HUES6 (cell line): ENCODE data around the gene SMIM30.
"Not testable (repeated sequence)": the region's sequence is repeated elsewhere in the genome, so short reads cannot be mapped to it uniquely, and the experiment has no call there.

Source experiments
- H3K27ac ChIP-seq: 2 replicates; pipeline ENCODE4 v1.7.0; 2013; ENCODE audit warnings: low read depth, mild to moderate bottlenecking, low read length, inconsistent platforms
- H3K27me3 ChIP-seq: 2 replicates; pipeline ENCODE4 v1.6.1; 2013; ENCODE audit warnings: low read length; ENCODE audit not compliant: control insufficient read depth, insufficient read depth
- H3K36me3 ChIP-seq: 2 replicates; pipeline ENCODE4 v1.6.1; 2013; ENCODE audit warnings: low read length; ENCODE audit not compliant: control insufficient read depth, insufficient read depth
- H3K4me1 ChIP-seq: 2 replicates; pipeline ENCODE4 v1.6.1; 2013; ENCODE audit warnings: low read length; ENCODE audit not compliant: control insufficient read depth, insufficient read depth
- H3K4me3 ChIP-seq: 2 replicates; pipeline ENCODE4 v1.5.1; 2013; ENCODE audit warnings: low read depth, low read length
- H3K9ac ChIP-seq: one replicate; pipeline ENCODE4 v1.6.1; 2013; ENCODE audit warnings: mild to moderate bottlenecking, low read length
- H3K9me3 ChIP-seq: 2 replicates; pipeline ENCODE4 v1.6.1; 2013; ENCODE audit warnings: low read depth, low read length; ENCODE audit not compliant: control insufficient read depth, insufficient read depth

The SMIM30 gene

GRCh38 chr7:113118074-113118959 is at the start of gene SMIM30:
Gene SMIM30 (minus strand): TSS chr7:113118554. CDS start chr7:113117578, 976 bp downstream.
- peak within 1 kb of the TSS; percentile 81 for H3K4me3 ChIP-seq
- peaks cover 18% of the 10 kb centered on the region for H3K36me3 ChIP-seq
- H3K9ac ChIP-seq = peak within 1 kb of the TSS; percentile 68
- peaks cover 2% of the 10 kb centered on the region; the same call in 1 of the 2 replicates for H3K4me1 ChIP-seq
- H3K9me3 ChIP-seq = no peaks in the 10 kb centered on the region
- H3K27ac ChIP-seq = no peak within 1 kb of the TSS; the same call in 1 of the 2 replicates
- H3K27me3 ChIP-seq = no peaks in the 10 kb centered on the region

GRCh38 chr7:113166176-113166575 is 47.8 kb upstream of the SMIM30 start:
- H3K27me3 ChIP-seq, H3K4me1 ChIP-seq, H3K9me3 ChIP-seq, H3K27ac ChIP-seq, H3K4me3 ChIP-seq, H3K9ac ChIP-seq, H3K36me3 ChIP-seq: not testable (repeated sequence)

- Histone ChIP-seq H3K27ac (no peak overlapping the region), H3K4me3 (no peak overlapping the region), H3K9ac (no peak overlapping the region), H3K36me3 (no peaks in the 10 kb centered on the region), H3K27me3 (no peaks in the 10 kb centered on the region; the same call in 1 of the 2 replicates), H3K9me3 (no peaks in the 10 kb centered on the region), H3K4me1 (no peaks in the 10 kb centered on the region)
These were observed 42.7 kb upstream of the SMIM30 start for GRCh38 chr7:113161050-113161449.

- no peaks in the 10 kb centered on the region for H3K9me3 ChIP-seq
- no peak overlapping the region for H3K27ac ChIP-seq
- no peaks in the 10 kb centered on the region for H3K4me1 ChIP-seq
- no peak overlapping the region for H3K4me3 ChIP-seq
- H3K9ac ChIP-seq = no peak overlapping the region
- H3K36me3 ChIP-seq = no peaks in the 10 kb centered on the region
- no peaks in the 10 kb centered on the region; the same call in 1 of the 2 replicates for H3K27me3 ChIP-seq
These were observed 41.5 kb upstream of the SMIM30 start for GRCh38 chr7:113159746-113160339.

- H3K27ac ChIP-seq = no peak overlapping the region
- no peak overlapping the region for H3K9ac ChIP-seq
- no peaks in the 10 kb centered on the region; the same call in 1 of the 2 replicates for H3K27me3 ChIP-seq
- H3K36me3 ChIP-seq = no peaks in the 10 kb centered on the region
- H3K9me3 ChIP-seq = no peaks in the 10 kb centered on the region
- H3K4me3 ChIP-seq = no peak overlapping the region
- H3K4me1 ChIP-seq = no peaks in the 10 kb centered on the region
These were observed 40.4 kb upstream of the SMIM30 start for GRCh38 chr7:113158756-113159155.

- Histone ChIP-seq H3K27ac (no peak overlapping the region), H3K4me1 (no peaks in the 10 kb centered on the region), H3K4me3 (no peak overlapping the region), H3K27me3 (no peaks in the 10 kb centered on the region), H3K9me3 (no peaks in the 10 kb centered on the region), H3K36me3 (no peaks in the 10 kb centered on the region), H3K9ac (no peak overlapping the region)
These were observed 35.8 kb upstream of the SMIM30 start for GRCh38 chr7:113154117-113154516.

- Histone ChIP-seq H3K36me3 (no peaks in the 10 kb centered on the region), H3K4me1 (0 out of 2 replicates have a peak, but pooled peaks cover 2% of the 10 kb centered on the region), H3K9me3 (no peaks in the 10 kb centered on the region), H3K9ac (no peak overlapping the region), H3K27me3 (no peaks in the 10 kb centered on the region), H3K4me3 (no peak overlapping the region), H3K27ac (no peak overlapping the region)
These were observed 26.5 kb upstream of the SMIM30 start for GRCh38 chr7:113144817-113145216.

GRCh38 chr7:113143486-113144257 is 25.3 kb upstream of the SMIM30 start:
- no peaks in the 10 kb centered on the region for H3K27me3 ChIP-seq
- H3K4me3 ChIP-seq = no peak overlapping the region
- no peaks in the 10 kb centered on the region for H3K9me3 ChIP-seq
- H3K27ac ChIP-seq = no peak overlapping the region
- no peak overlapping the region for H3K9ac ChIP-seq
- no peaks in the 10 kb centered on the region for H3K36me3 ChIP-seq
- H3K4me1 ChIP-seq = 0 out of 2 replicates have a peak, but pooled peaks cover 2% of the 10 kb centered on the region

GRCh38 chr7:113142385-113143119 is 24.2 kb upstream of the SMIM30 start:
- Histone ChIP-seq H3K4me1 (0 out of 2 replicates have a peak, but pooled peaks cover 2% of the 10 kb centered on the region), H3K27me3 (no peaks in the 10 kb centered on the region)

GRCh38 chr7:113141803-113142202 is 23.4 kb upstream of the SMIM30 start:
- H3K4me3 ChIP-seq = no peak overlapping the region
- no peaks in the 10 kb centered on the region for H3K9me3 ChIP-seq
- H3K27me3 ChIP-seq = no peaks in the 10 kb centered on the region
- H3K9ac ChIP-seq = no peak overlapping the region
- 0 out of 2 replicates have a peak, but pooled peaks cover 2% of the 10 kb centered on the region for H3K4me1 ChIP-seq
- no peaks in the 10 kb centered on the region for H3K36me3 ChIP-seq
- no peak overlapping the region for H3K27ac ChIP-seq

More at GRCh38 chr7:113142385-113143119, 24.2 kb upstream of the SMIM30 start:
- Histone ChIP-seq H3K4me3 (no peak overlapping the region), H3K9me3 (no peaks in the 10 kb centered on the region), H3K9ac (no peak overlapping the region), H3K36me3 (no peaks in the 10 kb centered on the region), H3K27ac (no peak overlapping the region)
